ENCODE data around the gene DMRTA1. TPM values are rescaled to one million over a fixed set of nuclear protein-coding genes. Genes with fewer than 3 reads are reported as not detected.

Gene DMRTA1
- 0.32 and 0.86 TPM in 2 replicates for total RNA-seq

DNA sequence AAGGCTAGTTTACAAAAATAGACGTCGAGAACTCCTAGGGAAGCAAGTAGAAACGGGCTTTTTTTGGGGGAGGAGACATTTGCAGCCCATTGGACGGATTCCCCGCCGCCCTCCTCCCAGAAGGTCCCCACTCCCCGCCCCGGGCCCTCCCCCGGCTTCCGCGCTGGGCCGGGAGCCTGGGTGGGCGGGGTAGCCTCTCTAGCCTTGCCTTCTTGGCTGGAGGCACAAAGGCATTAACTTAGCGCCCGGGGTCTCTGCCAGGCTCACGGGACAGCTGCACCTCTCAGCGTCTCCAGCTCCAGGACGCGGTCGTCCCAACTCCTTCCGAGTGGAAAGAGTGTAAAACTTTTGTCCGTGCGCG, at the start of gene DMRTA1:
DMRTA1 (plus strand) TSS at position 236 of the 361 bp plus-strand sequence. CDS start 242 bp downstream, outside the sequence.
- TF ChIP-seq, protein P1, sequence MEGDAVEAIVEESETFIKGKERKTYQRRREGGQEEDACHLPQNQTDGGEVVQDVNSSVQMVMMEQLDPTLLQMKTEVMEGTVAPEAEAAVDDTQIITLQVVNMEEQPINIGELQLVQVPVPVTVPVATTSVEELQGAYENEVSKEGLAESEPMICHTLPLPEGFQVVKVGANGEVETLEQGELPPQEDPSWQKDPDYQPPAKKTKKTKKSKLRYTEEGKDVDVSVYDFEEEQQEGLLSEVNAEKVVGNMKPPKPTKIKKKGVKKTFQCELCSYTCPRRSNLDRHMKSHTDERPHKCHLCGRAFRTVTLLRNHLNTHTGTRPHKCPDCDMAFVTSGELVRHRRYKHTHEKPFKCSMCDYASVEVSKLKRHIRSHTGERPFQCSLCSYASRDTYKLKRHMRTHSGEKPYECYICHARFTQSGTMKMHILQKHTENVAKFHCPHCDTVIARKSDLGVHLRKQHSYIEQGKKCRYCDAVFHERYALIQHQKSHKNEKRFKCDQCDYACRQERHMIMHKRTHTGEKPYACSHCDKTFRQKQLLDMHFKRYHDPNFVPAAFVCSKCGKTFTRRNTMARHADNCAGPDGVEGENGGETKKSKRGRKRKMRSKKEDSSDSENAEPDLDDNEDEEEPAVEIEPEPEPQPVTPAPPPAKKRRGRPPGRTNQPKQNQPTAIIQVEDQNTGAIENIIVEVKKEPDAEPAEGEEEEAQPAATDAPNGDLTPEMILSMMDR (IDR thresholded peaks at IDR 0.05; ENCODE audit: insufficient read depth, low read depth, low read length), result no peak
- peak within 1 kb of the TSS; percentile 62 for H3K4me3 ChIP-seq (ENCODE audit: low read depth, low read length)
- DNase-seq (ENCODE audit: low read depth), result peak; percentile 50

DNA sequence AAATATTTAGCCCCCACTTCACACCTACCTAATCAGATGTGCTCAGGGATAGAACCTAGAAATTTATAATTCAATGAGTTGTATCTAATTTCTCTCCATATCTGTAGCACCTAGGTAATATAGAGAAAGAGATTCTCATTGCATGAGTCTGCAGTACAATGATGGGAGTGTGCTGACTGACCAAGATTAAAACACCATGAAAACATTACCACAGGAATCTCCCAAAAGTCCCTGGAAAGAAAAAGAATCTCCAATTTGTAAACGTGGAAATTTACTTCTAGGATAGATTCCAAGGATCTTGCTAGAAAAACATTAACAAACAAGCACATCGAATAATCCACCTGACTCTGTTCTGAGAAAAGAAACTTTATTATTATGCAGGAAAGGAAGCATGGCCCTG, 45.0 kb upstream of the DMRTA1 start:
- peak; percentile 8 for DNase-seq (ENCODE audit: low read depth)
- TF ChIP-seq, protein P1 (IDR thresholded peaks at IDR 0.05; ENCODE audit: insufficient read depth, low read depth, low read length), result no peak
- no peak overlapping the region for H3K4me3 ChIP-seq (ENCODE audit: low read depth, low read length)

DNA sequence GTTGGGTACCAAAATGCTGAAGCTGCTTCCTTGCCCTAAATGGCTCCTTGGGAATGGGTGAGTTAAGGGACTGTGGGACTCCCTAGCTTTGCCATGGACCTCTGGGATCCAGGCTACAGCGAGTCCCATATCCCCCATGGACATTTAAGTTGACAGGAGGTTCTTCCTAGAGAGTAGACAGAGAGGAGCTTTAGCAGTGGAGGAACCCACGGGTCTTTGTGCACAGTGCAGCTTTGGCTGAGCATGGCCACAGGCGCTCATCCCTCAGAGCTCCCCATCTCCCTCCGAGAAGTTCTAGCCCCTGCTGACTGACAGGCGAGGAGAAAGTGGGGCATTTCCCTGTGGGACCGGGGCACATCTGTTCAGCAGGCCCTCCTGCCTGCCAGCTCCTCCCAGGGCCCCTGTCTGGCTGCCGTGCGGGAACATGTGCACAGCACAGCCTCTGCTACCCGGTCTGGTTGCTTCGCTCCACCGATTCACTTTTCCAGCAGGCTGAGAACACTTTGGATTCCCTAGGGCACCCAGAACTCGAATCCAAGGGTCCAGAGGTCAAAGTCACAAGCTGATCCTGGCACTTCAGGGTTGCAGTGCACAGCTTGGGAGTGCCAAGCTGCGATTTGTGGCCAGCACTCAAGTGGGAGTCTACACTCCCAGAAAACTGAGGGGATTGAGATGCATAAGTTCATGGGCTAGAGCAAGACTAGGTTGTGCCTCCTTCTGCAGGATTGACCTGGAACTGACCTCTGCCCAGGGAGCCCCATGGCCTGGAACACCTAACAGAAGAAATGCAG, 40.6 kb upstream of the DMRTA1 start:
- TF ChIP-seq, protein P1 (IDR thresholded peaks at IDR 0.05; ENCODE audit: insufficient read depth, low read depth, low read length), result no peak
- H3K4me3 ChIP-seq (ENCODE audit: low read depth, low read length), result no peak overlapping the region
- no peak for DNase-seq (ENCODE audit: low read depth)

DNA sequence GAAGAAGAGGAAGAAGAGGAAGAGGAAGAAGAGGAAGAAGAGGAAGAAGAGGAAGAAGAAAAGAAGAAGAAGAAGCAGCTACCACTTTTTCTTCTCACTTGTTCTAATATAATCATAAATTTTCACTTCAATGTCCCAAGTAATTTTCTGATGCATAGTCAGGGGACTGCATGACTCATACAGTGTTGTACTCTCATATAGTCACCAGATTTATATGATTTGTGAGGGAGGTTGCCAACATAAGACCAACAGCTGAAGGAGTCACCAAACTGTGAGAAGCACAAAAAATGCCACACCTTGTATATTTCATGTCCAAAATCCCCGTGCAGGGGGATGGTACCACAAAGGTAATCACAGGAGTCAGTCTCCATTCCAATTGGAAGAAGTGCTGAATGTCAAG, 32.7 kb upstream of the DMRTA1 start:
- TF ChIP-seq, protein P1 (IDR thresholded peaks at IDR 0.05; ENCODE audit: insufficient read depth, low read depth, low read length), result no peak
- no peak overlapping the region for H3K4me3 ChIP-seq (ENCODE audit: low read depth, low read length)
- DNase-seq (ENCODE audit: low read depth), result peak; percentile 4

GRCh38 chr9:22415941-22416691, 30.5 kb upstream of the DMRTA1 start:
- DNase-seq (ENCODE audit: low read depth), result no peak
- TF ChIP-seq, protein P1 (IDR thresholded peaks at IDR 0.05; ENCODE audit: insufficient read depth, low read depth, low read length), result no peak

GRCh38 chr9:22416692-22417060, 29.9 kb upstream of the DMRTA1 start:
- DNase-seq (ENCODE audit: low read depth), result no peak
- H3K4me3 ChIP-seq (ENCODE audit: low read depth, low read length), result no peak overlapping the region
- TF ChIP-seq, protein P1 (IDR thresholded peaks at IDR 0.05; ENCODE audit: insufficient read depth, low read depth, low read length), result no peak

More at GRCh38 chr9:22415941-22416691, 30.5 kb upstream of the DMRTA1 start:
- no peak overlapping the region for H3K4me3 ChIP-seq (ENCODE audit: low read depth, low read length)
